Prostate gland (tissue), 2 donors: ENCODE results near the gene KCNK1. TPM values are rescaled to one million over a fixed set of nuclear protein-coding genes. Genes with fewer than 3 reads are reported as not detected.
"Not testable (repeated sequence)": the region's sequence is repeated elsewhere in the genome, so short reads cannot be mapped to it uniquely, and the experiment has no call there.

Experiments used
- DNase-seq: peaks from one replicate; pipeline ENCODE4 v3.0.0-alpha.2; 2019; ENCODE audit warnings: low spot score
- H3K27ac ChIP-seq, 2 donors: fragments of 200-600 bp; sonication (generic); 2 replicates each; pipeline ENCODE4 v1.5.1; 2017 to 2019
- H3K27me3 ChIP-seq: fragments of 200-600 bp; sonication (generic); replicated peaks from 2 replicates; pipeline ENCODE4 v1.5.1; 2019; ENCODE audit not compliant: insufficient read depth
- H3K36me3 ChIP-seq, 2 donors: fragments of 200-600 bp; sonication (generic); 1 replicate in 1 of 2; 2 replicates in 1 of 2; pipeline versions ENCODE4 v1.5.1 to v1.8.1; 2017 to 2019
- H3K4me1 ChIP-seq: fragments of 200-600 bp; sonication (generic); replicated peaks from 2 replicates; pipeline ENCODE4 v1.5.1; 2019
- H3K4me3 ChIP-seq, 2 donors: fragments of 200-600 bp; sonication (generic); 2 replicates each; pipeline ENCODE4 v1.5.1; 2017 to 2019
- H3K9me3 ChIP-seq: fragments of 200-600 bp; sonication (generic); 2 replicates; pipeline ENCODE4 v1.5.1; 2017
- POLR2A ChIP-seq: fragments of 450-650 bp; IDR thresholded peaks from one replicate; pipeline ENCODE4 v1.6.1; 2016; ENCODE audit warnings: antibody characterized with exemption, mild to moderate bottlenecking
- POLR2AphosphoS5 ChIP-seq: sonication (generic); formaldehyde crosslinking; IDR thresholded peaks from one replicate; pipeline ENCODE4 v1.6.1; 2017; ENCODE audit warnings: antibody characterized with exemption
- WGBS: methylation state at CpG from one replicate; pipeline ENCODE4 v1.1.5; 2018; 5-methylcytosine and 5-hydroxymethylcytosine counted together
- intact Hi-C: fragments of 100-400 bp; cut with DNase I; formaldehyde crosslinking; loops from one replicate; pipeline ENCODE4 v1.14.2; 2022
- total RNA-seq, 2 donors: library from RNA; depleted of rRNA; stranded (reverse); fragments of >200 nt; gene quantifications; one replicate each; pipeline ENCODE4 v1.1.0, GENCODE V29; 2016
- TF ChIP-seq, protein P1 (sequence below), 4 experiments: fragments of 200-600 bp in 2 of 4; fragments of 450-650 bp in 2 of 4; sonication (generic) in 2 of 4; IDR thresholded peaks; 1 replicate in 3 of 4; 2 replicates in 1 of 4; pipeline ENCODE4 v1.5.1; 2016 to 2019; ENCODE audit warnings: antibody characterized with exemption in 4 of 4, mild to moderate bottlenecking in 2 of 4, moderate library complexity in 2 of 4

Gene KCNK1
- total RNA-seq, 2 donors from 2014 or later: 4.0 to 9.7 TPM

DNA sequence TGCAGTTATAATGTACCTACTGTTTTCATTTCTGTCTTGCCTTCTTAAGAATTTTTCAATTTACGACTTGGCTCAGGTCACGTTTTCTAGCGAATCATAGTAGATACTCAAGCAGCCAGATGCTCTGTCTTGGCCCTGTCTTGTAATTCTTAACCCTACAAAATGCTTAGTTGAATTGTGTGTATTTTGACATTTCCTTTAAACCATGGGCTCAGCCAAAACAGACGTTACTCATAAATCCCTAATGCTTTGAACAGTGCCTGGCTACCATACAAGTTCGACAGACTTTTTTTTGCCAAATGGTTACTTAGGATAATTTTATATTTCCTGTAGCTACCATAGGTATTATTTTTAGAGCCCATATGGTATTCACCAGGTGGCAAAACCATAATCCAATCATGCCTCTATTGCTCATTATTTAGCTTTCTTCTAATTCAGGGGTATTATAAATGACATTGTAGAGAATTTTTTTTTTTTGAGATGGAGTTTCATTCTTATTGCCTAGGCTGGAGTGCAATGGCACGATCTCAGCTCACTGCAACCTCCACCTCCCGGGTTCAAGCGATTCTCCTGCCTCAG, 54.3 kb downstream of the KCNK1 start:
- 38% methylated on average over 8 of the region's 8 CpGs for WGBS
- no peaks in the 10 kb centered on the region for H3K9me3 ChIP-seq
- no peaks in the 10 kb centered on the region for H3K4me1 ChIP-seq
- intact Hi-C loops: no loop called here
- no peaks in the 10 kb centered on the region for H3K27me3 ChIP-seq
- no peak overlapping the region for H3K4me3 ChIP-seq
- no peak for TF ChIP-seq POLR2A
- TF ChIP-seq POLR2AphosphoS5: no peak
- TF ChIP-seq, protein P1, sequence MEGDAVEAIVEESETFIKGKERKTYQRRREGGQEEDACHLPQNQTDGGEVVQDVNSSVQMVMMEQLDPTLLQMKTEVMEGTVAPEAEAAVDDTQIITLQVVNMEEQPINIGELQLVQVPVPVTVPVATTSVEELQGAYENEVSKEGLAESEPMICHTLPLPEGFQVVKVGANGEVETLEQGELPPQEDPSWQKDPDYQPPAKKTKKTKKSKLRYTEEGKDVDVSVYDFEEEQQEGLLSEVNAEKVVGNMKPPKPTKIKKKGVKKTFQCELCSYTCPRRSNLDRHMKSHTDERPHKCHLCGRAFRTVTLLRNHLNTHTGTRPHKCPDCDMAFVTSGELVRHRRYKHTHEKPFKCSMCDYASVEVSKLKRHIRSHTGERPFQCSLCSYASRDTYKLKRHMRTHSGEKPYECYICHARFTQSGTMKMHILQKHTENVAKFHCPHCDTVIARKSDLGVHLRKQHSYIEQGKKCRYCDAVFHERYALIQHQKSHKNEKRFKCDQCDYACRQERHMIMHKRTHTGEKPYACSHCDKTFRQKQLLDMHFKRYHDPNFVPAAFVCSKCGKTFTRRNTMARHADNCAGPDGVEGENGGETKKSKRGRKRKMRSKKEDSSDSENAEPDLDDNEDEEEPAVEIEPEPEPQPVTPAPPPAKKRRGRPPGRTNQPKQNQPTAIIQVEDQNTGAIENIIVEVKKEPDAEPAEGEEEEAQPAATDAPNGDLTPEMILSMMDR (IDR thresholded peaks at IDR 0.05): no peak
- H3K36me3 ChIP-seq: no peaks in the 10 kb centered on the region
- no peak for DNase-seq
- H3K27ac ChIP-seq: no peak overlapping the region

DNA sequence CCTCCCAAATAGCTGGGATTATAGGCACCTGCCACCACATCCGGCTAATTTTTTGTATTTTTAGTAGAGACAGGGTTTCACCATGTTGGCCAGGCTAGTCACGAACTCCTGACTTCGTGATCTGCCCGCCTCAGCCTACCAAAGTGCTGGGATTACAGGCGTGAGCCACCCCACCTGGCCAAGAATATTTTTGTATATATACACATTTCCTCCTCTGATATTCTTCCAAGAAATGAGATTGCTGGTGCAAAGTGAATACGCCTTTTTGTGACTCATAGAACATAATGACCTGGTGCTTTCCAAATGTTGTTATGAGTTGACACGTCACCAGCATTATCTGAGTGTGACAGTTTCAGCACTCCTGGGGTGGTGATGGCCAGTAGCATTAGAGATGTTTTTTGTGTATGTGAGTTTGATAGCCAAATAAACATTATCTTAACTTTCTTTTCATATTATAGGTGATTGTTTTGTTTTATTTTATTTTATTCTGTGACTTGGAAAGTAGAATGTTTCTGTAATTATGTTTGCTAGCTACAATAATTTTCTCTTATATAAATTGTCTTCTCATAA, 54.9 kb downstream of the KCNK1 start:
- Histone ChIP-seq H3K4me3 (no peak overlapping the region), H3K36me3 (no peaks in the 10 kb centered on the region), H3K4me1 (no peaks in the 10 kb centered on the region), H3K27ac (no peak overlapping the region), H3K9me3 (no peaks in the 10 kb centered on the region), H3K27me3 (no peaks in the 10 kb centered on the region)
- DNase-seq: no peak
- 68% methylated on average over 7 of the region's 7 CpGs for WGBS
- TF ChIP-seq, protein P1 (IDR thresholded peaks at IDR 0.05): no peak
- TF ChIP-seq POLR2AphosphoS5 (no peak), POLR2A (no peak)
- intact Hi-C loops: no loop called here

DNA sequence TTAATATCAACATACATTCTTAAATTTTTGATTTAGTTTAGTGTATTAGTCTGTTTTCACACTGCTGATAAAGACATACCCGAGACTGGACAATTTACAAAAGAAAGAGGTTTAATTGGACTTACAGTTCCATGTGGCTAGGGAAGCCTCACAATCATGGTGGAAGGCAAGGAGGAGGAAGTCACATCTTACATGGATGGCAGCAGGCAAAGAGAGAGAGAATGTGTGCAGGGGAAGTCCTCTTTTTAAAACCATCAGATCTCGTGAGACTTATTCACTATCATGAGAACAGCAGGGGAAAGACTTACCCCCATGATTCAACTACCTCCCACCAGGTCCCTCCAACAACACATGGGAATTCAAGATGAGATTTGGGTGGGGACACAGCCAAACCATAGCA, 56.5 kb downstream of the KCNK1 start:
- DNase-seq, H3K4me1 ChIP-seq, H3K27ac ChIP-seq, H3K27me3 ChIP-seq, H3K36me3 ChIP-seq, H3K9me3 ChIP-seq, H3K4me3 ChIP-seq, intact Hi-C loops: not testable (repeated sequence)
- WGBS: 89% methylated on average over 2 of the region's 2 CpGs

DNA sequence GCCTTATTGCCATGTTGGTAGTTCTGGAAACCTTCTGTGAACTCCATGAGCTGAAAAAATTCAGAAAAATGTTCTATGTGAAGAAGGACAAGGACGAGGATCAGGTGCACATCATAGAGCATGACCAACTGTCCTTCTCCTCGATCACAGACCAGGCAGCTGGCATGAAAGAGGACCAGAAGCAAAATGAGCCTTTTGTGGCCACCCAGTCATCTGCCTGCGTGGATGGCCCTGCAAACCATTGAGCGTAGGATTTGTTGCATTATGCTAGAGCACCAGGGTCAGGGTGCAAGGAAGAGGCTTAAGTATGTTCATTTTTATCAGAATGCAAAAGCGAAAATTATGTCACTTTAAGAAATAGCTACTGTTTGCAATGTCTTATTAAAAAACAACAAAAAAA, 57.4 kb downstream of the KCNK1 start:
- TF ChIP-seq, protein P1 (IDR thresholded peaks at IDR 0.05): no peak
- TF ChIP-seq POLR2A: no peak
- Histone ChIP-seq H3K4me3 (no peak overlapping the region), H3K27ac (no peak overlapping the region), H3K4me1 (no peaks in the 10 kb centered on the region), H3K27me3 (no peaks in the 10 kb centered on the region), H3K9me3 (no peaks in the 10 kb centered on the region), H3K36me3 (no peaks in the 10 kb centered on the region)
- WGBS: 91% methylated on average over 5 of the region's 5 CpGs
- intact Hi-C loops: no loop called here
- no peak for DNase-seq

DNA sequence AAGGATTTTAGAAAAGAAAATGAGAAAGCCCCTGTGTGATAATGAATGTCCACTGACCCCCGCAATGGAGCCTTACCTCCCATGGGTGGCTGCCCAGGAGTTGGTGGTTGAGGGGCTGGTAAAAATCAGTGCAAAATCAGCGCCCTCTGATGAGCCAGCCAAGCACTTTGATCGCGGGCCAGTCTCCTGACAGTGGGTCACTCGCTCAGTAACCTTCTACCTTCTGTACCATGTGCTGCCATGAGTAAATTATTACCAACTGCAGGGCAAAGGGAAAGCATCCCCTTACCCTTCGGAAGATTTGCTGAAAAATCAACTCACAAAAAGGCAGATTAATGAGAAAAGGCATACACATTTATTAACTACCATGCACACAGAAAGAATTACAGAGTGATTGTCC, 58.8 kb downstream of the KCNK1 start:
- Histone ChIP-seq H3K27me3 (no peaks in the 10 kb centered on the region), H3K27ac (no peak overlapping the region), H3K4me1 (no peaks in the 10 kb centered on the region), H3K36me3 (no peaks in the 10 kb centered on the region), H3K4me3 (no peak overlapping the region), H3K9me3 (no peaks in the 10 kb centered on the region)
- no peak for DNase-seq
- TF ChIP-seq POLR2A (no peak), POLR2AphosphoS5 (no peak)
- TF ChIP-seq, protein P1 (IDR thresholded peaks at IDR 0.05): no peak
- intact Hi-C loops: no loop called here
- 95% methylated on average over 6 of the region's 6 CpGs for WGBS
